Neural cell (in vitro differentiated cells): ENCODE data around the gene OR4F6. TPM values are rescaled to one million over a fixed set of nuclear protein-coding genes. Genes with fewer than 3 reads are reported as not detected.

Experiments used
- H2AFZ ChIP-seq: fragments of 200-600, 300-800 bp; sonication (generic), shearing (Covaris generic); 2 replicates; pipeline ENCODE4 v1.6.0; 2014; ENCODE audit warnings: low read depth, mild to moderate bottlenecking, antibody characterized with exemption, low read length, moderate library complexity
- H3F3A ChIP-seq: fragments of 200-600 bp; shearing (Covaris generic); 2 replicates; pipeline ENCODE4 v1.6.1; 2016; ENCODE audit warnings: mild to moderate bottlenecking, moderate library complexity, mixed read lengths, antibody characterized with exemption, low read length; ENCODE audit not compliant: insufficient read depth, poor library complexity, severe bottlenecking
- H3K27ac ChIP-seq: fragments of 200-600, 300-800 bp; sonication (generic), shearing (Covaris generic); 2 replicates; pipeline ENCODE4 v1.5.1; 2014; ENCODE audit warnings: mild to moderate bottlenecking, low read length, moderate library complexity
- H3K27me3 ChIP-seq: fragments of 300-800, 200-600 bp; sonication (generic), shearing (Covaris generic); 2 replicates; pipeline ENCODE4 v1.6.0; 2014; ENCODE audit warnings: mild to moderate bottlenecking, low read depth, low read length, moderate library complexity; ENCODE audit not compliant: insufficient read depth
- H3K36me3 ChIP-seq: fragments of 300-800, 200-600 bp; sonication (generic), shearing (Covaris generic); 2 replicates; pipeline ENCODE4 v1.5.1; 2014; ENCODE audit warnings: mild to moderate bottlenecking, antibody characterized with exemption, low read length, moderate library complexity; ENCODE audit not compliant: insufficient read depth
- H3K4me2 ChIP-seq: fragments of 300-800, 200-600 bp; sonication (generic), shearing (Covaris generic); 2 replicates; pipeline ENCODE4 v1.6.0; 2014; ENCODE audit warnings: mild to moderate bottlenecking, low read length
- H3K4me3 ChIP-seq: fragments of 300-800, 200-600 bp; sonication (generic), shearing (Covaris generic); 2 replicates; pipeline ENCODE4 v1.5.1; 2014; ENCODE audit warnings: mild to moderate bottlenecking, low read length, moderate library complexity
- H3K79me2 ChIP-seq: fragments of 200-600 bp; shearing (Covaris generic); replicated peaks from 2 replicates; pipeline ENCODE4 v1.6.0; 2014; ENCODE audit warnings: mild to moderate bottlenecking, low read length, moderate library complexity; ENCODE audit not compliant: insufficient read depth
- H3K9ac ChIP-seq: fragments of 300-800, 200-600 bp; sonication (generic), shearing (Covaris generic); 2 replicates; pipeline ENCODE4 v1.6.1; 2016; ENCODE audit warnings: mild to moderate bottlenecking, low read length, mixed read lengths
- H3K9me2 ChIP-seq: fragments of 200-600 bp; shearing (Covaris generic); 2 replicates; pipeline ENCODE4 v1.6.1; 2016; ENCODE audit warnings: mild to moderate bottlenecking, low read length, mixed read lengths; ENCODE audit not compliant: insufficient read depth
- H3K9me3 ChIP-seq: fragments of 200-600, 300-800 bp; sonication (generic), shearing (Covaris generic); 2 replicates; pipeline ENCODE4 v1.6.1; 2016; ENCODE audit warnings: mild to moderate bottlenecking, mixed run types, low read length, moderate library complexity, mixed read lengths
- H4K20me1 ChIP-seq: fragments of 200-600 bp; shearing (Covaris generic); 2 replicates; pipeline ENCODE4 v1.6.1; 2016; ENCODE audit warnings: mild to moderate bottlenecking, mixed run types; ENCODE audit not compliant: insufficient read depth
- EP300 ChIP-seq: fragments of 450-650 bp; conservative IDR thresholded peaks from 2 replicates; pipeline ENCODE4 v1.6.1; 2014; ENCODE audit warnings: antibody characterized with exemption, mild to moderate bottlenecking, moderate library complexity; ENCODE audit not compliant: poor library complexity, severe bottlenecking
- EZH2 ChIP-seq: fragments of 200-600, 300-800 bp; shearing (Covaris generic), sonication (generic); IDR thresholded peaks from 2 replicates; pipeline ENCODE4 v1.6.1; 2014; ENCODE audit warnings: antibody characterized with exemption, low read length, borderline replicate concordance, mild to moderate bottlenecking; ENCODE audit not compliant: insufficient read depth, poor library complexity, severe bottlenecking
- MXI1 ChIP-seq: fragments of 450-650 bp; conservative IDR thresholded peaks from 2 replicates; pipeline ENCODE4 v1.6.1; 2014; ENCODE audit warnings: antibody characterized with exemption, mild to moderate bottlenecking; ENCODE audit not compliant: poor library complexity, severe bottlenecking
- POLR2AphosphoS5 ChIP-seq: IDR thresholded peaks from 2 replicates; pipeline ENCODE4 v1.6.1; 2012
- RAD21 ChIP-seq: fragments of 450-650 bp; conservative IDR thresholded peaks from 2 replicates; pipeline ENCODE4 v1.6.1; 2014; ENCODE audit warnings: antibody characterized with exemption, mild to moderate bottlenecking, moderate library complexity
- SMC3 ChIP-seq: fragments of 450-650 bp; conservative IDR thresholded peaks from 2 replicates; pipeline ENCODE4 v1.6.1; 2014; ENCODE audit warnings: antibody characterized with exemption, mild to moderate bottlenecking, moderate library complexity; ENCODE audit not compliant: poor library complexity
- TAF1 ChIP-seq: IDR thresholded peaks from 2 replicates; pipeline ENCODE4 v1.6.1; 2012; ENCODE audit warnings: low read depth
- polyA plus RNA-seq: library from polyadenylated mRNA; depleted of rRNA; stranded (reverse); fragments of >200 nt; gene quantifications from 2 replicates; pipeline ENCODE4 v1.2.3, GENCODE V29; 2014
- TF ChIP-seq, protein P1 (sequence below): IDR thresholded peaks from 2 replicates; pipeline ENCODE4 v1.6.1; 2012; ENCODE audit warnings: borderline replicate concordance
- TF ChIP-seq, protein P2 (sequence below): fragments of 450-650 bp; IDR thresholded peaks from 2 replicates; pipeline ENCODE4 v1.5.1; 2014; ENCODE audit warnings: antibody characterized with exemption, mild to moderate bottlenecking, moderate library complexity; ENCODE audit not compliant: poor library complexity, severe bottlenecking

The OR4F6 gene
- polyA plus RNA-seq, 1 donor from 2014 or later, result not detected

DNA sequence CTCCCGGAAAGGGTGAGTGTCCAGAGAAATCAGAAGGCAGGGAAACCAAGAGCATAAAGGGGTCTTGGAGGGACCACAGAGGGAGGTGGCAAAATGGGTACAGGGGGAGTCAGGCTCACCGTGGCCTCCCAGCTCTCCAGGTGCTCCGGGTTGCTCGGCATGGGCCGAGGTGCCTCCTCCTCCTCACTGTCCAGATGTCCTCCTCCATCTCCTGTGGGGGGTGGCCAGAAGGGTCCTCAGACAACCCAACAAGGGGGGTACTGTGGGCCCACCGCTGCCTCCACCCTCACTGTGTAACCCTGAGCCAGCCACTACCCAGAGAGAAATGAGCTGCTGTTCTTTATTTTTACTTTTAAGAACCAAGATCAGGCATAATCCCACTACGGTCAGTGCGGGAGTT lies 30.4 kb upstream of the OR4F6 start:
- Histone ChIP-seq H4K20me1 (no peaks in the 10 kb centered on the region), H3K27ac (no peak overlapping the region), H3K36me3 (no peaks in the 10 kb centered on the region), H3K9me3 (no peaks in the 10 kb centered on the region), H2AFZ (no peak overlapping the region), H3K79me2 (no peaks in the 10 kb centered on the region), H3F3A (no peaks in the 10 kb centered on the region), H3K4me2 (no peak overlapping the region), H3K9me2 (no peaks in the 10 kb centered on the region), H3K9ac (no peak overlapping the region), H3K4me3 (no peak overlapping the region), H3K27me3 (no peaks in the 10 kb centered on the region)
- TF ChIP-seq MXI1, result no peak
- no peak for TF ChIP-seq TAF1
- TF ChIP-seq, protein P1, sequence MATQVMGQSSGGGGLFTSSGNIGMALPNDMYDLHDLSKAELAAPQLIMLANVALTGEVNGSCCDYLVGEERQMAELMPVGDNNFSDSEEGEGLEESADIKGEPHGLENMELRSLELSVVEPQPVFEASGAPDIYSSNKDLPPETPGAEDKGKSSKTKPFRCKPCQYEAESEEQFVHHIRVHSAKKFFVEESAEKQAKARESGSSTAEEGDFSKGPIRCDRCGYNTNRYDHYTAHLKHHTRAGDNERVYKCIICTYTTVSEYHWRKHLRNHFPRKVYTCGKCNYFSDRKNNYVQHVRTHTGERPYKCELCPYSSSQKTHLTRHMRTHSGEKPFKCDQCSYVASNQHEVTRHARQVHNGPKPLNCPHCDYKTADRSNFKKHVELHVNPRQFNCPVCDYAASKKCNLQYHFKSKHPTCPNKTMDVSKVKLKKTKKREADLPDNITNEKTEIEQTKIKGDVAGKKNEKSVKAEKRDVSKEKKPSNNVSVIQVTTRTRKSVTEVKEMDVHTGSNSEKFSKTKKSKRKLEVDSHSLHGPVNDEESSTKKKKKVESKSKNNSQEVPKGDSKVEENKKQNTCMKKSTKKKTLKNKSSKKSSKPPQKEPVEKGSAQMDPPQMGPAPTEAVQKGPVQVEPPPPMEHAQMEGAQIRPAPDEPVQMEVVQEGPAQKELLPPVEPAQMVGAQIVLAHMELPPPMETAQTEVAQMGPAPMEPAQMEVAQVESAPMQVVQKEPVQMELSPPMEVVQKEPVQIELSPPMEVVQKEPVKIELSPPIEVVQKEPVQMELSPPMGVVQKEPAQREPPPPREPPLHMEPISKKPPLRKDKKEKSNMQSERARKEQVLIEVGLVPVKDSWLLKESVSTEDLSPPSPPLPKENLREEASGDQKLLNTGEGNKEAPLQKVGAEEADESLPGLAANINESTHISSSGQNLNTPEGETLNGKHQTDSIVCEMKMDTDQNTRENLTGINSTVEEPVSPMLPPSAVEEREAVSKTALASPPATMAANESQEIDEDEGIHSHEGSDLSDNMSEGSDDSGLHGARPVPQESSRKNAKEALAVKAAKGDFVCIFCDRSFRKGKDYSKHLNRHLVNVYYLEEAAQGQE, result no peak
- TF ChIP-seq EP300, result no peak
- no peak for TF ChIP-seq SMC3
- TF ChIP-seq POLR2AphosphoS5, result no peak
- TF ChIP-seq, protein P2, sequence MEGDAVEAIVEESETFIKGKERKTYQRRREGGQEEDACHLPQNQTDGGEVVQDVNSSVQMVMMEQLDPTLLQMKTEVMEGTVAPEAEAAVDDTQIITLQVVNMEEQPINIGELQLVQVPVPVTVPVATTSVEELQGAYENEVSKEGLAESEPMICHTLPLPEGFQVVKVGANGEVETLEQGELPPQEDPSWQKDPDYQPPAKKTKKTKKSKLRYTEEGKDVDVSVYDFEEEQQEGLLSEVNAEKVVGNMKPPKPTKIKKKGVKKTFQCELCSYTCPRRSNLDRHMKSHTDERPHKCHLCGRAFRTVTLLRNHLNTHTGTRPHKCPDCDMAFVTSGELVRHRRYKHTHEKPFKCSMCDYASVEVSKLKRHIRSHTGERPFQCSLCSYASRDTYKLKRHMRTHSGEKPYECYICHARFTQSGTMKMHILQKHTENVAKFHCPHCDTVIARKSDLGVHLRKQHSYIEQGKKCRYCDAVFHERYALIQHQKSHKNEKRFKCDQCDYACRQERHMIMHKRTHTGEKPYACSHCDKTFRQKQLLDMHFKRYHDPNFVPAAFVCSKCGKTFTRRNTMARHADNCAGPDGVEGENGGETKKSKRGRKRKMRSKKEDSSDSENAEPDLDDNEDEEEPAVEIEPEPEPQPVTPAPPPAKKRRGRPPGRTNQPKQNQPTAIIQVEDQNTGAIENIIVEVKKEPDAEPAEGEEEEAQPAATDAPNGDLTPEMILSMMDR, result no peak
- TF ChIP-seq RAD21, result no peak
- TF ChIP-seq EZH2, result no peak

DNA sequence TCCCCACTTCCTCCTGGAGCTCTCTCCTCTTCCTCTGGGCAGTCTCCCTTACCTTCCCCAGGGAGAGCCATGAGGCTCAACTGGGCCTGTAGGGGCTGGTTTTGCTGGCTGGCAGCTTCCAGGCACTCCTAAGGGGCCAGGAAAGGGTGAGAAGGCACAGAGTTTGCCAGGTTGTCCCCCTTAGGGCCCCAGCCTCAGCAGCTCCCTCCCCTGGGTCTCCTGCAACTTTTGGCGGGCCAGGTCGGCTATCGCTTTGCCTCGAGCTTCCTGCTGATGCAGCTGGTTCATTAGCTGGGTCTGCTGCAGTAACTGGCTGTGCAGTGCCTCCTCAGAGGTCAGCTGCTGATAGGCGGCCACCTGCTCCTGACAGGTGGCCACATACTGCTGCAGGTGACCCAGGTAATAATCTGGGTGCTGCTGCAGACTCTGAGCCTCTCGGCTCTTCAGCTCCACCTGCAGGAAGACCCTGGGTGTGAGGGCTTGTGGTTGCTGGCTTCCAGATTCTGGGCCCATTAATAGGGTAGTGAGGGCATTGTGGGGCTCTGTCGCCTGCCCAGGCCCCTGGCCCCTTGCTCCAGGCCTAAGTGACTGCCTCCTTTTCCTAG lies 29.7 kb upstream of the OR4F6 start:
- H4K20me1 ChIP-seq, result no peaks in the 10 kb centered on the region
- no peaks in the 10 kb centered on the region for H3K27me3 ChIP-seq
- no peak overlapping the region for H3K27ac ChIP-seq
- H3K9me2 ChIP-seq, result no peaks in the 10 kb centered on the region
- H3K4me3 ChIP-seq, result no peak overlapping the region
- no peak overlapping the region for H3K9ac ChIP-seq
- H3F3A ChIP-seq, result no peaks in the 10 kb centered on the region
- TF ChIP-seq EP300 (no peak), MXI1 (no peak), RAD21 (no peak), SMC3 (no peak), TAF1 (no peak), EZH2 (no peak), POLR2AphosphoS5 (no peak)
- TF ChIP-seq, protein P2, result no peak
- TF ChIP-seq, protein P1, result no peak
- H3K36me3 ChIP-seq, result no peaks in the 10 kb centered on the region
- no peak overlapping the region for H2AFZ ChIP-seq
- H3K9me3 ChIP-seq, result no peaks in the 10 kb centered on the region
- no peaks in the 10 kb centered on the region for H3K79me2 ChIP-seq
- no peak overlapping the region for H3K4me2 ChIP-seq
